IMR-90 (cell line): Measurements from ENCODE around the gene HAUS7. TPM values are rescaled to one million over a fixed set of nuclear protein-coding genes. Genes with fewer than 3 reads are reported as not detected.
A peak's percentile ranks its signal among the peaks of the same experiment; 100 is the strongest.

Source experiments
- ATAC-seq: fragments of 200-7000 bp; cut with Tn5 transposase; 2 replicates; pipeline ENCODE4 v1.9.1; 2020; ENCODE audit warnings: low read depth, mild to moderate bottlenecking, moderate library complexity
- BruUV-seq: library from RNA; stranded (reverse); fragments of 400-500 nt; replicated peaks from 2 replicates; lab custom pipeline; 2021; lab: Mats Ljungman, UMichigan
- CTCF ChIA-PET: fragments of 300-600 bp; formaldehyde crosslinking; extraction: SDS; loops from one replicate; lab custom pipeline; 2021; ENCODE audit warnings: antibody characterized with exemption; lab: Yijun Ruan, JAX
- POLR2A ChIA-PET: fragments of 300-600 bp; sonication (Branson Sonifier 250); formaldehyde crosslinking; loops from one replicate; lab custom pipeline; 2022; ENCODE audit warnings: antibody characterized with exemption; ENCODE audit not compliant: unreplicated experiment; lab: Charles Lee
- DNase-seq: peaks from one replicate; pipeline ENCODE4 v3.0.0; 2013
- H2AFZ ChIP-seq: replicated peaks from 2 replicates; pipeline ENCODE3; 2013; ENCODE audit warnings: low read length, mild to moderate bottlenecking; ENCODE audit not compliant: poor library complexity
- H2AK5ac ChIP-seq: 2 replicates; pipeline ENCODE4 v1.6.1; 2013; ENCODE audit warnings: low read depth, low read length, inconsistent platforms
- H2AK9ac ChIP-seq: replicated peaks from 2 replicates; pipeline ENCODE3; 2013; ENCODE audit warnings: mild to moderate bottlenecking, low read depth, low read length, moderate library complexity; ENCODE audit not compliant: poor library complexity
- H2BK120ac ChIP-seq: 2 replicates; pipeline ENCODE4 v1.6.1; 2013; ENCODE audit warnings: low read depth, low read length, inconsistent platforms
- H2BK15ac ChIP-seq: 3 replicates; pipeline ENCODE4 v1.6.1; 2013; ENCODE audit warnings: low read depth, low read length, inconsistent platforms
- H2BK20ac ChIP-seq: 2 replicates; pipeline ENCODE4 v1.6.1; 2013; ENCODE audit warnings: low read depth, mild to moderate bottlenecking, inconsistent platforms, low read length, moderate library complexity
- H2BK5ac ChIP-seq: 2 replicates; pipeline ENCODE4 v1.6.1; 2013; ENCODE audit warnings: mild to moderate bottlenecking, low read depth, low read length, inconsistent platforms; ENCODE audit not compliant: poor library complexity, severe bottlenecking
- H3K14ac ChIP-seq: replicated peaks from 2 replicates; pipeline ENCODE4 v1.6.1; 2013; ENCODE audit warnings: low read depth, low read length, inconsistent platforms
- H3K18ac ChIP-seq: 2 replicates; pipeline ENCODE4 v1.6.1; 2013; ENCODE audit warnings: low read depth, low read length, control low read depth
- H3K23ac ChIP-seq: 2 replicates; pipeline ENCODE4 v1.6.1; 2013; ENCODE audit warnings: low read depth, low read length, inconsistent platforms
- H3K27ac ChIP-seq: 2 replicates; pipeline ENCODE4 v1.5.1; 2013; ENCODE audit warnings: mild to moderate bottlenecking, control low read depth, low read length; ENCODE audit not compliant: insufficient read depth
- H3K27me3 ChIP-seq: 2 replicates; pipeline ENCODE4 v1.6.1; 2013; ENCODE audit warnings: low read length; ENCODE audit not compliant: control insufficient read depth, insufficient read depth
- H3K36me3 ChIP-seq: 2 replicates; pipeline ENCODE4 v1.6.1; 2013; ENCODE audit warnings: low read length, mixed read lengths; ENCODE audit not compliant: control insufficient read depth, insufficient read depth
- H3K4ac ChIP-seq: 2 replicates; pipeline ENCODE4 v1.6.1; 2013; ENCODE audit warnings: low read depth, low read length, inconsistent platforms
- H3K4me1 ChIP-seq: 2 replicates; pipeline ENCODE4 v1.6.1; 2013; ENCODE audit warnings: low read length, mixed read lengths; ENCODE audit not compliant: control insufficient read depth, insufficient read depth
- H3K4me2 ChIP-seq: 2 replicates; pipeline ENCODE4 v1.6.1; 2013; ENCODE audit warnings: low read depth, mild to moderate bottlenecking, control low read depth, low read length, moderate library complexity
- H3K4me3 ChIP-seq: 2 replicates; pipeline ENCODE4 v1.5.1; 2013; ENCODE audit warnings: low read depth, mild to moderate bottlenecking, control low read depth, low read length, moderate library complexity; ENCODE audit not compliant: insufficient read depth
- H3K56ac ChIP-seq: 2 replicates; pipeline ENCODE4 v1.6.1; 2013; ENCODE audit warnings: low read length, inconsistent platforms; ENCODE audit not compliant: insufficient read depth; ENCODE audit errors: extremely low read depth
- H3K79me1 ChIP-seq, 2 experiments: 2 replicates each; pipeline ENCODE4 v1.6.1; 2013; ENCODE audit warnings: low read length in 2 of 2, inconsistent platforms in 1 of 2, low read depth in 1 of 2
- H3K9ac ChIP-seq: 2 replicates; pipeline ENCODE4 v1.6.1; 2013; ENCODE audit warnings: low read depth, low read length, control low read depth
- H3K9me1 ChIP-seq: 2 replicates; pipeline ENCODE4 v1.6.1; 2013; ENCODE audit warnings: low read length, inconsistent platforms; ENCODE audit not compliant: insufficient read depth
- H3K9me3 ChIP-seq: 2 replicates; pipeline ENCODE4 v1.6.1; 2013; ENCODE audit warnings: low read length; ENCODE audit not compliant: control insufficient read depth, insufficient read depth
- H4K20me1 ChIP-seq: 2 replicates; pipeline ENCODE4 v1.6.1; 2013; ENCODE audit warnings: low read length, inconsistent platforms; ENCODE audit not compliant: insufficient read depth
- H4K5ac ChIP-seq: 2 replicates; pipeline ENCODE4 v1.6.1; 2013; ENCODE audit warnings: mild to moderate bottlenecking, low read depth, low read length, control low read depth
- H4K8ac ChIP-seq, 2 experiments: 2 replicates each; pipeline ENCODE4 v1.6.1; 2013; ENCODE audit warnings: low read depth in 2 of 2, low read length in 2 of 2, control low read depth in 1 of 2, inconsistent platforms in 1 of 2
- H4K91ac ChIP-seq: 2 replicates; pipeline ENCODE4 v1.6.1; 2013; ENCODE audit warnings: low read depth, low read length, inconsistent platforms; ENCODE audit not compliant: insufficient read depth
- BHLHE40 ChIP-seq: fragments of 150-350 bp; IDR thresholded peaks from 2 replicates; pipeline ENCODE4 v1.6.1; 2016; ENCODE audit warnings: mild to moderate bottlenecking, low read depth, low read length
- CHD1 ChIP-seq: IDR thresholded peaks from 2 replicates; pipeline ENCODE4 v1.6.1; 2012; ENCODE audit warnings: low read depth, low read length, improper control_type of control experiment
- MAFK ChIP-seq: IDR thresholded peaks from 2 replicates; pipeline ENCODE4 v1.6.1; 2012; ENCODE audit warnings: low read depth, low read length, improper control_type of control experiment
- MAZ ChIP-seq: IDR thresholded peaks from 2 replicates; pipeline ENCODE4 v1.6.1; 2012; ENCODE audit warnings: low read depth, mild to moderate bottlenecking, low read length, improper control_type of control experiment, moderate library complexity, borderline replicate concordance
- MXI1 ChIP-seq: IDR thresholded peaks from 2 replicates; pipeline ENCODE4 v1.6.1; 2012; ENCODE audit warnings: low read depth, mild to moderate bottlenecking, low read length, moderate library complexity, borderline replicate concordance
- NFE2L2 ChIP-seq: fragments of 150-350 bp; IDR thresholded peaks from 2 replicates; pipeline ENCODE4 v1.6.1; 2016; ENCODE audit warnings: low read depth, mild to moderate bottlenecking, low read length
- POLR2A ChIP-seq: IDR thresholded peaks from 2 replicates; pipeline ENCODE4 v1.6.1; 2012; ENCODE audit warnings: mild to moderate bottlenecking, low read depth, low read length
- RAD21 ChIP-seq: IDR thresholded peaks from 2 replicates; pipeline ENCODE4 v1.6.1; 2012; ENCODE audit warnings: low read length, improper control_type of control experiment
- RCOR1 ChIP-seq: IDR thresholded peaks from 2 replicates; pipeline ENCODE4 v1.6.1; 2012; ENCODE audit warnings: mild to moderate bottlenecking, low read length, improper control_type of control experiment; ENCODE audit not compliant: insufficient replicate concordance
- RFX5 ChIP-seq: IDR thresholded peaks from 2 replicates; pipeline ENCODE4 v1.8.0; 2012; ENCODE audit warnings: low read depth, mild to moderate bottlenecking, low read length, moderate library complexity
- SMC3 ChIP-seq: fragments of 150-350 bp; IDR thresholded peaks from 2 replicates; pipeline ENCODE4 v1.6.1; 2016; ENCODE audit warnings: low read depth, mild to moderate bottlenecking, antibody characterized with exemption, low read length, moderate library complexity
- WGBS, 2 experiments: methylation state at CpG; one replicate each; pipeline versions ENCODE4 v1.1.5 to v1.1.7; 2013; ENCODE audit warnings: missing lambda C conversion rate in 2 of 2; ENCODE audit not compliant: insufficient read length in 1 of 2; ENCODE audit errors: extremely low coverage in 2 of 2; 5-methylcytosine and 5-hydroxymethylcytosine counted together
- dilution Hi-C: fragments of 300-500 bp; cut with HindIII; formaldehyde crosslinking; loops from one replicate; pipeline ENCODE4 v1.14.3; 2018; ENCODE audit warnings: low sequenced_read_pairs; ENCODE audit not compliant: unreplicated experiment
- in situ Hi-C: fragments of 300-500 bp; cut with MboI; formaldehyde crosslinking; loops from 3 replicates; pipeline ENCODE4 v1.14.3; 2019; ENCODE audit warnings: low sequenced_read_pairs, inconsistent platforms, mixed read lengths
- intact Hi-C: fragments of 100-400 bp; cut with micrococcal nuclease; formaldehyde crosslinking; loops from 2 replicates; pipeline ENCODE4 v1.10.0; 2022
- polyA plus RNA-seq, 3 experiments: library from polyadenylated mRNA; depleted of rRNA; stranded (reverse); fragments of >200 nt; gene quantifications; 2 replicates each; pipeline ENCODE4 v1.2.3, GENCODE V29; 2012; ENCODE audit warnings: low replicate concordance in 1 of 3
- total RNA-seq: library from RNA; depleted of rRNA; stranded (reverse); fragments of >200 nt; gene quantifications from 2 replicates; pipeline ENCODE4 v1.2.3, GENCODE V29; 2012
- TF ChIP-seq, protein P1 (sequence below): conservative IDR thresholded peaks from 2 replicates; pipeline ENCODE4 v1.5.1; 2012; ENCODE audit warnings: mild to moderate bottlenecking, low read depth, low read length, improper control_type of control experiment

HAUS7 gene
- total and polyA plus RNA-seq, 2 of the 4 experiments (the other 2 are of a cell fraction): 10.8 to 25.9 TPM

- BruUV-seq: no TSS peak
- dilution Hi-C loops: no loop called here
- no peak overlapping the region for H3K4me3 ChIP-seq
- no peak overlapping the region for H2BK120ac ChIP-seq
- no peak overlapping the region for H3K18ac ChIP-seq
- peaks cover 1% of the 10 kb centered on the region; the same call in 1 of the 2 replicates for H3K9me3 ChIP-seq
- H3K14ac ChIP-seq: no peak overlapping the region
- H3K23ac ChIP-seq: no peak overlapping the region
- no peak overlapping the region for H4K5ac ChIP-seq
- H3K79me1 ChIP-seq: no peaks in the 10 kb centered on the region
- H3K36me3 ChIP-seq: no peaks in the 10 kb centered on the region
- ATAC-seq (no peak), DNase-seq (no peak)
- H3K56ac ChIP-seq: no peak overlapping the region
- intact Hi-C loops: no loop called here
- H4K8ac ChIP-seq: no peak overlapping the region
- H3K27ac ChIP-seq: no peak overlapping the region
- POLR2A ChIA-PET: no interaction called here
- H3K4me2 ChIP-seq: no peak overlapping the region
- no peak overlapping the region for H2BK15ac ChIP-seq
- WGBS, 2 experiments: 55% methylated on average over 9 of the region's 12 CpGs; no CpG with 5 or more reads in 1 of the 2 experiments
- in situ Hi-C loops: loop anchor here (25.0 kb wide), 1 partner anchor 224 kb away; the partner anchor contains the start of gene MAGEA1
- no peaks in the 10 kb centered on the region for H3K4me1 ChIP-seq
- peak overlapping the region; percentile 49 for H2AFZ ChIP-seq
- H3K9ac ChIP-seq: no peak overlapping the region
- TF ChIP-seq MAZ (no peak), BHLHE40 (no peak), MXI1 (no peak), RAD21 (no peak), POLR2A (no peak), CHD1 (no peak), MAFK (no peak), RCOR1 (no peak), SMC3 (no peak), NFE2L2 (no peak), RFX5 (no peak)
- TF ChIP-seq, protein P1, sequence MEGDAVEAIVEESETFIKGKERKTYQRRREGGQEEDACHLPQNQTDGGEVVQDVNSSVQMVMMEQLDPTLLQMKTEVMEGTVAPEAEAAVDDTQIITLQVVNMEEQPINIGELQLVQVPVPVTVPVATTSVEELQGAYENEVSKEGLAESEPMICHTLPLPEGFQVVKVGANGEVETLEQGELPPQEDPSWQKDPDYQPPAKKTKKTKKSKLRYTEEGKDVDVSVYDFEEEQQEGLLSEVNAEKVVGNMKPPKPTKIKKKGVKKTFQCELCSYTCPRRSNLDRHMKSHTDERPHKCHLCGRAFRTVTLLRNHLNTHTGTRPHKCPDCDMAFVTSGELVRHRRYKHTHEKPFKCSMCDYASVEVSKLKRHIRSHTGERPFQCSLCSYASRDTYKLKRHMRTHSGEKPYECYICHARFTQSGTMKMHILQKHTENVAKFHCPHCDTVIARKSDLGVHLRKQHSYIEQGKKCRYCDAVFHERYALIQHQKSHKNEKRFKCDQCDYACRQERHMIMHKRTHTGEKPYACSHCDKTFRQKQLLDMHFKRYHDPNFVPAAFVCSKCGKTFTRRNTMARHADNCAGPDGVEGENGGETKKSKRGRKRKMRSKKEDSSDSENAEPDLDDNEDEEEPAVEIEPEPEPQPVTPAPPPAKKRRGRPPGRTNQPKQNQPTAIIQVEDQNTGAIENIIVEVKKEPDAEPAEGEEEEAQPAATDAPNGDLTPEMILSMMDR: no peak
- CTCF ChIA-PET: no interaction called here
- H3K4ac ChIP-seq: no peak overlapping the region
- H2BK5ac ChIP-seq: no peak overlapping the region
- no peak overlapping the region for H2AK9ac ChIP-seq
- H4K91ac ChIP-seq: no peak overlapping the region
- peaks cover 8% of the 10 kb centered on the region for H3K27me3 ChIP-seq
- no peak overlapping the region for H2BK20ac ChIP-seq
- no peaks in the 10 kb centered on the region for H3K9me1 ChIP-seq
- H2AK5ac ChIP-seq: no peak overlapping the region
- no peaks in the 10 kb centered on the region for H4K20me1 ChIP-seq
Observed at GRCh38 chrX:153410888-153411254, 59.5 kb downstream of the HAUS7 start.
